H1 (cell line): Measurements from ENCODE around the gene CTSK.

Source experiments
- ASH2L ChIP-seq: fragments of 200-600, 300-600 bp; sonication (generic); IDR thresholded peaks from one replicate; pipeline ENCODE4 v1.7.1; 2017; ENCODE audit warnings: low read length
- CEBPB ChIP-seq: IDR thresholded peaks from 2 replicates; pipeline ENCODE4 v1.6.1; 2012; ENCODE audit warnings: low read depth, low read length
- CHD2 ChIP-seq: IDR thresholded peaks from 2 replicates; pipeline ENCODE4 v1.6.1; 2012; ENCODE audit warnings: low read length, improper control_type of control experiment
- CTCF ChIP-seq, 3 experiments: IDR thresholded peaks; 1 replicate in 2 of 3; 2 replicates in 1 of 3; pipeline versions ENCODE4 v1.5.1 to v1.6.1; 2011; ENCODE audit warnings: low read length in 3 of 3, mild to moderate bottlenecking in 3 of 3, inconsistent platforms in 2 of 3, low read depth in 1 of 3, moderate library complexity in 1 of 3; ENCODE audit not compliant: insufficient read depth in 1 of 3; ENCODE audit errors: control extremely low read depth in 1 of 3
- EZH2 ChIP-seq: fragments of 200-600 bp; sonication (generic); IDR thresholded peaks from 2 replicates; pipeline ENCODE4 v1.7.1; 2012; ENCODE audit warnings: low read depth, mild to moderate bottlenecking, moderate library complexity, low read length, inconsistent platforms; ENCODE audit not compliant: severe bottlenecking
- GTF2F1 ChIP-seq: IDR thresholded peaks from 2 replicates; pipeline ENCODE4 v1.6.1; 2012; ENCODE audit warnings: low read depth, low read length, improper control_type of control experiment, borderline replicate concordance
- JUND ChIP-seq: IDR thresholded peaks from 2 replicates; pipeline ENCODE4 v1.6.1; 2011; ENCODE audit warnings: mild to moderate bottlenecking, improper control_type of control experiment, low read length
- MAX ChIP-seq: IDR thresholded peaks from 2 replicates; pipeline ENCODE4 v1.6.1; 2012; ENCODE audit warnings: inconsistent platforms
- POLR2A ChIP-seq, 2 experiments: IDR thresholded peaks; 1 replicate in 1 of 2; 2 replicates in 1 of 2; pipeline ENCODE4 v1.6.1; 2011; ENCODE audit warnings: low read depth in 2 of 2, low read length in 2 of 2, mild to moderate bottlenecking in 2 of 2; ENCODE audit errors: control extremely low read depth in 1 of 2
- SIRT6 ChIP-seq: IDR thresholded peaks from one replicate; pipeline ENCODE4 v1.7.1; 2012; ENCODE audit warnings: low read length, inconsistent platforms
- SRF ChIP-seq: IDR thresholded peaks from 2 replicates; pipeline ENCODE4 v1.6.1; 2011; ENCODE audit warnings: mild to moderate bottlenecking, low read depth, low read length, moderate library complexity
- SUZ12 ChIP-seq: fragments of 200-600 bp; sonication (generic); IDR thresholded peaks from 2 replicates; pipeline ENCODE4 v1.6.1; 2012; ENCODE audit warnings: mild to moderate bottlenecking, inconsistent platforms, low read length, moderate library complexity, mixed read lengths
- TAF7 ChIP-seq: optimal IDR thresholded peaks from 2 replicates; pipeline ENCODE3; 2011; ENCODE audit warnings: low read depth, mild to moderate bottlenecking, inconsistent platforms, low read length, moderate library complexity, borderline replicate concordance

- no peak for TF ChIP-seq ASH2L
- TF ChIP-seq SIRT6, result no peak
- no peak for TF ChIP-seq TAF7
- no peak for TF ChIP-seq SUZ12
- TF ChIP-seq CEBPB, result no peak
- no peak for TF ChIP-seq POLR2A (IDR thresholded peaks at IDR 0.05; ENCODE audit: control extremely low read depth in 1 of 2, low read depth in 2 of 2, low read length in 2 of 2)
- TF ChIP-seq CTCF (IDR thresholded peaks at IDR 0.05; ENCODE audit: control extremely low read depth in 1 of 3, insufficient read depth in 1 of 3, low read depth in 1 of 3, low read length in 3 of 3), result no peak
- TF ChIP-seq CHD2, result no peak
- no peak for TF ChIP-seq JUND
- TF ChIP-seq MAX, result no peak
- TF ChIP-seq SRF, result no peak
- no peak for TF ChIP-seq EZH2
- TF ChIP-seq GTF2F1, result no peak
Measured at GRCh38 chr1:150749720-150750311, 58.2 kb downstream of the CTSK start.
